ENCODE results near the gene DAGLA.
A peak's percentile ranks its signal among the peaks of the same experiment; 100 is the strongest.

Gene DAGLA

GRCh38 chr11:61730240-61730994 is 50.2 kb downstream of the DAGLA start:
- no peak for DNase-seq (ENCODE audit: low spot score)

- no peak for DNase-seq (ENCODE audit: low spot score)
These were observed 51.2 kb downstream of the DAGLA start for GRCh38 chr11:61731211-61731951.

- no peak for DNase-seq (ENCODE audit: low spot score)
These were observed 51.9 kb downstream of the DAGLA start for GRCh38 chr11:61731952-61732675.

GRCh38 chr11:61732705-61733104 is 52.5 kb downstream of the DAGLA start:
- no peak for DNase-seq (ENCODE audit: low spot score)

GRCh38 chr11:61733120-61733978 is 53.2 kb downstream of the DAGLA start:
- DNase-seq (ENCODE audit: low spot score) = peak; percentile 86

- DNase-seq (ENCODE audit: low spot score) = no peak
These were observed 54.6 kb downstream of the DAGLA start for GRCh38 chr11:61734767-61735166.

- DNase-seq (ENCODE audit: low spot score) = no peak
These were observed 55.2 kb downstream of the DAGLA start for GRCh38 chr11:61735391-61735790.

GRCh38 chr11:61736310-61736709 is 56.1 kb downstream of the DAGLA start:
- no peak for DNase-seq (ENCODE audit: low spot score)

GRCh38 chr11:61737131-61737530 is 56.9 kb downstream of the DAGLA start:
- DNase-seq (ENCODE audit: low spot score) = no peak

- DNase-seq (ENCODE audit: low spot score) = no peak
These were observed 57.6 kb downstream of the DAGLA start for GRCh38 chr11:61737636-61738386.

- no peak for DNase-seq (ENCODE audit: low spot score)
These were observed 58.6 kb downstream of the DAGLA start for GRCh38 chr11:61738776-61739175.

- DNase-seq (ENCODE audit: low spot score) = no peak
These were observed 59.2 kb downstream of the DAGLA start for GRCh38 chr11:61739413-61739812.

- no peak for DNase-seq (ENCODE audit: low spot score)
These were observed 59.8 kb downstream of the DAGLA start for GRCh38 chr11:61739966-61740365.

GRCh38 chr11:61742391-61742790 is 62.2 kb downstream of the DAGLA start:
- no peak for DNase-seq (ENCODE audit: low spot score)

- no peak for DNase-seq (ENCODE audit: low spot score)
These were observed 63.4 kb downstream of the DAGLA start for GRCh38 chr11:61743486-61744095.

GRCh38 chr11:61744181-61744580 is 64.0 kb downstream of the DAGLA start:
- DNase-seq (ENCODE audit: low spot score) = no peak

GRCh38 chr11:61744609-61745156 is 64.5 kb downstream of the DAGLA start:
- no peak for DNase-seq (ENCODE audit: low spot score)

- no peak for DNase-seq (ENCODE audit: low spot score)
These were observed 65.7 kb downstream of the DAGLA start for GRCh38 chr11:61745781-61746441.

- DNase-seq (ENCODE audit: low spot score) = no peak
These were observed 66.4 kb downstream of the DAGLA start for GRCh38 chr11:61746442-61747191.
